SK-N-SH treated with all-trans-retinoic acid at 6 μM for 48 hours (cell line): ENCODE measurements around the gene RPTN.

ENCODE experiments used
- ATAC-seq: fragments of 200-7000 bp; cut with Tn5 transposase; 3 replicates; pipeline ENCODE4 v1.9.1; 2020; ENCODE audit warnings: mild to moderate bottlenecking, moderate library complexity
- ARNTL ChIP-seq: fragments of 450-650 bp; formaldehyde crosslinking; IDR thresholded peaks from 2 replicates; pipeline ENCODE4 v1.5.0; 2020; ENCODE audit warnings: low read depth, mild to moderate bottlenecking, moderate library complexity, borderline replicate concordance
- BACH2 ChIP-seq: fragments of 250-450 bp; sonication (Bioruptor Pico); IDR thresholded peaks from 2 replicates; pipeline ENCODE4 v1.9.0; 2021; ENCODE audit warnings: mild to moderate bottlenecking, borderline replicate concordance
- CSDC2 ChIP-seq: fragments of 250-450 bp; sonication (Bioruptor Pico); IDR thresholded peaks from 2 replicates; pipeline ENCODE4 v1.5.0; 2020; ENCODE audit warnings: mild to moderate bottlenecking, moderate library complexity
- ESRRG ChIP-seq: fragments of 250-450 bp; sonication (Bioruptor Pico); IDR thresholded peaks from 2 replicates; pipeline ENCODE4 v1.6.1; 2021; ENCODE audit warnings: mild to moderate bottlenecking
- ISL1 ChIP-seq: fragments of 250-450 bp; sonication (Bioruptor Pico); IDR thresholded peaks from 2 replicates; pipeline ENCODE4 v2.1.2; 2022; ENCODE audit warnings: mild to moderate bottlenecking, moderate library complexity
- OSR1 ChIP-seq: fragments of 250-450 bp; sonication (Bioruptor Pico); IDR thresholded peaks from 2 replicates; pipeline ENCODE4 v1.8.0; 2022; ENCODE audit warnings: moderate library complexity, mild to moderate bottlenecking, inconsistent platforms
- PPARA ChIP-seq: fragments of 250-450 bp; sonication (Bioruptor Pico); IDR thresholded peaks from 2 replicates; pipeline ENCODE4 v1.5.0; 2020; ENCODE audit warnings: mild to moderate bottlenecking, borderline replicate concordance
- RARB ChIP-seq: fragments of 250-450 bp; sonication (Bioruptor Pico); IDR thresholded peaks from 2 replicates; pipeline ENCODE4 v1.8.0; 2021; ENCODE audit warnings: mild to moderate bottlenecking, moderate library complexity
- SNAI2 ChIP-seq: fragments of 250-450 bp; sonication (Bioruptor Pico); IDR thresholded peaks from 2 replicates; pipeline ENCODE4 v1.5.0; 2020; ENCODE audit warnings: mild to moderate bottlenecking, moderate library complexity
- TCF4 ChIP-seq: fragments of 250-450 bp; sonication (Bioruptor Pico); IDR thresholded peaks from 2 replicates; pipeline ENCODE4 v1.8.0; 2021; ENCODE audit warnings: mild to moderate bottlenecking, moderate library complexity, borderline replicate concordance
- TOX ChIP-seq: fragments of 250-450 bp; sonication (Bioruptor Pico); IDR thresholded peaks from 2 replicates; pipeline ENCODE4 v1.8.0; 2021; ENCODE audit warnings: mild to moderate bottlenecking, moderate library complexity, borderline replicate concordance
- ZC3H10 ChIP-seq: fragments of 250-450 bp; sonication (Bioruptor Pico); IDR thresholded peaks from 2 replicates; pipeline ENCODE4 v1.5.1; 2021; ENCODE audit warnings: mild to moderate bottlenecking, moderate library complexity
- ZFP3 ChIP-seq: fragments of 250-450 bp; sonication (Bioruptor Pico); IDR thresholded peaks from 2 replicates; pipeline ENCODE4 v1.5.0; 2020; ENCODE audit warnings: mild to moderate bottlenecking, moderate library complexity
- ZFP30 ChIP-seq: fragments of 450-650 bp; formaldehyde crosslinking; IDR thresholded peaks from 2 replicates; pipeline ENCODE4 v1.5.0; 2022; ENCODE audit warnings: mild to moderate bottlenecking, moderate library complexity
- ZNF565 ChIP-seq: fragments of 450-650 bp; formaldehyde crosslinking; conservative IDR thresholded peaks from 2 replicates; pipeline ENCODE4 v1.5.0; 2020; ENCODE audit warnings: low read depth, mild to moderate bottlenecking, moderate library complexity
- ZNF70 ChIP-seq: fragments of 450-650 bp; formaldehyde crosslinking; IDR thresholded peaks from 2 replicates; pipeline ENCODE4 v1.5.0; 2020; ENCODE audit warnings: mild to moderate bottlenecking, moderate library complexity
- ZNF8 ChIP-seq: fragments of 450-650 bp; formaldehyde crosslinking; IDR thresholded peaks from 2 replicates; pipeline ENCODE4 v1.5.0; 2020; ENCODE audit warnings: mild to moderate bottlenecking, moderate library complexity
- TF ChIP-seq, protein P1 (sequence below): fragments of 250-450 bp; sonication (Bioruptor Pico); IDR thresholded peaks from 2 replicates; pipeline ENCODE4 v1.8.0; 2020; ENCODE audit warnings: mild to moderate bottlenecking, moderate library complexity, borderline replicate concordance
- TF ChIP-seq, protein P2 (sequence below): fragments of 250-450 bp; sonication (Bioruptor Pico); IDR thresholded peaks from 2 replicates; pipeline ENCODE4 v1.8.0; 2021; ENCODE audit warnings: low read depth, mild to moderate bottlenecking, moderate library complexity, borderline replicate concordance
- TF ChIP-seq, protein P3 (sequence below): fragments of 250-450 bp; sonication (Bioruptor Pico); IDR thresholded peaks from 2 replicates; pipeline ENCODE4 v1.5.0; 2020; ENCODE audit warnings: mild to moderate bottlenecking, moderate library complexity
- TF ChIP-seq, protein P4 (sequence below): fragments of 250-450 bp; sonication (Bioruptor Pico); IDR thresholded peaks from 2 replicates; pipeline ENCODE4 v1.5.1; 2021; ENCODE audit warnings: mild to moderate bottlenecking, moderate library complexity
- TF ChIP-seq, protein P5 (sequence below): fragments of 250-450 bp; sonication (Bioruptor Pico); IDR thresholded peaks from 2 replicates; pipeline ENCODE4 v1.5.1; 2020; ENCODE audit warnings: low read depth, mild to moderate bottlenecking, moderate library complexity

Gene RPTN

DNA sequence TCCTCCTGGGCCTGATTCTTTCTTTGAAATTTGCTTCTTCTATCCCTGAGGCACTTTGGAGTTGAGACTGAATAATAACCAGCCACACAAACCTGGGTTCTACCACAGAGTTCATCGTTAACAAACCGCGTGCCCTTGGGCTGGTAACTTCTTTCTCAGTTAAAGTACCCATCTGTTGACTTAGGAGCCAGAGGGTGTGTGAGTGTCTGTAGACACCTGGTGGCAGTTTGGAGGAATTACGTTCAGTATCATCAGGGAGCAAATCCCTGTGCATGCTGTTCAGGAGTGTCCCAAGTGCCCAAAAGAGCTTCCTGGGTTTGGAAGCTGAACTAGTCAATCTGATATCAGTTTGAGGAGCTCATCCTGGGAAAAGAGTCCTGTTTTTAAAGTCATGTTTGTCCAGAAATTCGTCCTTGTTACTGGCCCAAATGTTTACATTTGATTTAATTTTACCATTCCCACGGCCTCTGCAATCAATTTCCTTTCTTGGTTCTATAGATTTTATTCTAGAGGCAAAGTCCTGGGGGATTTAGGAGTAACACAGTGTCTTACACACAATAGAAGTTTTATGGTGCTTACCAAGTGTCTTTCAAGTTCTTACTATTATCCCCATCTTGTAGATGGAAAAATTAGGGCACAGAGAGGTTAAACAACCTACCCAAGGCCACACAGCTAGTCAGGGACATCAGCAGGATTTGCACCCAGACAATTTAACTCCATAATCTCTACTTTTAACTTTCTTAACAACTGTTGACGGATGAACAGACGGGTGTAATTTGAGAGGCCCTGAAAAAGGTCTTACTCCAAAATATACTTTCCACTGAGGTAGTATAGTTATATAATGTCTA, 26.7 kb upstream of the RPTN start:
- TF ChIP-seq OSR1 (no peak), ZNF70 (CRISPR knock-in tag) (no peak), CSDC2 (CRISPR knock-in tag) (no peak), ZC3H10 (no peak), PPARA (CRISPR knock-in tag) (no peak), TCF4 (CRISPR knock-in tag) (no peak), ZFP30 (no peak), ISL1 (CRISPR knock-in tag) (no peak), BACH2 (no peak), ZNF8 (CRISPR knock-in tag) (no peak), TOX (no peak), ESRRG (CRISPR knock-in tag) (no peak), ZFP3 (CRISPR knock-in tag) (no peak), ZNF565 (CRISPR knock-in tag) (no peak)
- TF ChIP-seq, protein P1, sequence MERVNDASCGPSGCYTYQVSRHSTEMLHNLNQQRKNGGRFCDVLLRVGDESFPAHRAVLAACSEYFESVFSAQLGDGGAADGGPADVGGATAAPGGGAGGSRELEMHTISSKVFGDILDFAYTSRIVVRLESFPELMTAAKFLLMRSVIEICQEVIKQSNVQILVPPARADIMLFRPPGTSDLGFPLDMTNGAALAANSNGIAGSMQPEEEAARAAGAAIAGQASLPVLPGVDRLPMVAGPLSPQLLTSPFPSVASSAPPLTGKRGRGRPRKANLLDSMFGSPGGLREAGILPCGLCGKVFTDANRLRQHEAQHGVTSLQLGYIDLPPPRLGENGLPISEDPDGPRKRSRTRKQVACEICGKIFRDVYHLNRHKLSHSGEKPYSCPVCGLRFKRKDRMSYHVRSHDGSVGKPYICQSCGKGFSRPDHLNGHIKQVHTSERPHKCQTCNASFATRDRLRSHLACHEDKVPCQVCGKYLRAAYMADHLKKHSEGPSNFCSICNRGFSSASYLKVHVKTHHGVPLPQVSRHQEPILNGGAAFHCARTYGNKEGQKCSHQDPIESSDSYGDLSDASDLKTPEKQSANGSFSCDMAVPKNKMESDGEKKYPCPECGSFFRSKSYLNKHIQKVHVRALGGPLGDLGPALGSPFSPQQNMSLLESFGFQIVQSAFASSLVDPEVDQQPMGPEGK (CRISPR knock-in tag) = no peak
- ATAC-seq = peak; percentile 76

DNA sequence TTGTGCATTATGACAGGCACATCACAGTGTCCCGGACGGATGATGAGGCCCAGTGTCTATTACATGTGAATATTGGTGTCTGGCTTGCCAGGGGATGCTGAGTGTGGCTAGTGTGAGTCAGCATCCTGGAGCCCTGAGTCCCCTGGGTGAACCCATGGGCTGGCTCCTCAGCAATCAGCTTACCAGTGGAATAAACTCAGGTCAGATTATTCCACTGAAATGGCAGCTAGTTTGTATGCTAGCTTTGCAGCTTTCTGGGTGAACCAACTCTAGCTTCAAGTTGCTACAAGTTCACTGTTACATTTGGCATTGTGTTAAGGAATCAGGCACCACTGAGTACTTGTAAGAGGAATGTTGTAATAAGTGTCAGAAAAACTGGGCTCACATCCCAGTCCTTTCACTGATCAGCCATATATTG, 23.9 kb upstream of the RPTN start:
- TF ChIP-seq, protein P2, sequence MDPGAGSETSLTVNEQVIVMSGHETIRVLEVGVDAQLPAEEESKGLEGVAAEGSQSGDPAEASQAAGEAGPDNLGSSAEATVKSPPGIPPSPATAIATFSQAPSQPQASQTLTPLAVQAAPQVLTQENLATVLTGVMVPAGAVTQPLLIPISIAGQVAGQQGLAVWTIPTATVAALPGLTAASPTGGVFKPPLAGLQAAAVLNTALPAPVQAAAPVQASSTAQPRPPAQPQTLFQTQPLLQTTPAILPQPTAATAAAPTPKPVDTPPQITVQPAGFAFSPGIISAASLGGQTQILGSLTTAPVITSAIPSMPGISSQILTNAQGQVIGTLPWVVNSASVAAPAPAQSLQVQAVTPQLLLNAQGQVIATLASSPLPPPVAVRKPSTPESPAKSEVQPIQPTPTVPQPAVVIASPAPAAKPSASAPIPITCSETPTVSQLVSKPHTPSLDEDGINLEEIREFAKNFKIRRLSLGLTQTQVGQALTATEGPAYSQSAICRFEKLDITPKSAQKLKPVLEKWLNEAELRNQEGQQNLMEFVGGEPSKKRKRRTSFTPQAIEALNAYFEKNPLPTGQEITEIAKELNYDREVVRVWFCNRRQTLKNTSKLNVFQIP = no peak
- TF ChIP-seq RARB (CRISPR knock-in tag) = no peak
- no peak for TF ChIP-seq ARNTL (CRISPR knock-in tag)
- TF ChIP-seq SNAI2 (CRISPR knock-in tag) = no peak
- TF ChIP-seq, protein P3, sequence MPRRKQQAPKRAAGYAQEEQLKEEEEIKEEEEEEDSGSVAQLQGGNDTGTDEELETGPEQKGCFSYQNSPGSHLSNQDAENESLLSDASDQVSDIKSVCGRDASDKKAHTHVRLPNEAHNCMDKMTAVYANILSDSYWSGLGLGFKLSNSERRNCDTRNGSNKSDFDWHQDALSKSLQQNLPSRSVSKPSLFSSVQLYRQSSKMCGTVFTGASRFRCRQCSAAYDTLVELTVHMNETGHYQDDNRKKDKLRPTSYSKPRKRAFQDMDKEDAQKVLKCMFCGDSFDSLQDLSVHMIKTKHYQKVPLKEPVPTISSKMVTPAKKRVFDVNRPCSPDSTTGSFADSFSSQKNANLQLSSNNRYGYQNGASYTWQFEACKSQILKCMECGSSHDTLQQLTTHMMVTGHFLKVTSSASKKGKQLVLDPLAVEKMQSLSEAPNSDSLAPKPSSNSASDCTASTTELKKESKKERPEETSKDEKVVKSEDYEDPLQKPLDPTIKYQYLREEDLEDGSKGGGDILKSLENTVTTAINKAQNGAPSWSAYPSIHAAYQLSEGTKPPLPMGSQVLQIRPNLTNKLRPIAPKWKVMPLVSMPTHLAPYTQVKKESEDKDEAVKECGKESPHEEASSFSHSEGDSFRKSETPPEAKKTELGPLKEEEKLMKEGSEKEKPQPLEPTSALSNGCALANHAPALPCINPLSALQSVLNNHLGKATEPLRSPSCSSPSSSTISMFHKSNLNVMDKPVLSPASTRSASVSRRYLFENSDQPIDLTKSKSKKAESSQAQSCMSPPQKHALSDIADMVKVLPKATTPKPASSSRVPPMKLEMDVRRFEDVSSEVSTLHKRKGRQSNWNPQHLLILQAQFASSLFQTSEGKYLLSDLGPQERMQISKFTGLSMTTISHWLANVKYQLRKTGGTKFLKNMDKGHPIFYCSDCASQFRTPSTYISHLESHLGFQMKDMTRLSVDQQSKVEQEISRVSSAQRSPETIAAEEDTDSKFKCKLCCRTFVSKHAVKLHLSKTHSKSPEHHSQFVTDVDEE = no peak
- TF ChIP-seq ESRRG (CRISPR knock-in tag) = no peak
- no peak for TF ChIP-seq BACH2
- no peak for TF ChIP-seq ZFP30
- TF ChIP-seq, protein P4, sequence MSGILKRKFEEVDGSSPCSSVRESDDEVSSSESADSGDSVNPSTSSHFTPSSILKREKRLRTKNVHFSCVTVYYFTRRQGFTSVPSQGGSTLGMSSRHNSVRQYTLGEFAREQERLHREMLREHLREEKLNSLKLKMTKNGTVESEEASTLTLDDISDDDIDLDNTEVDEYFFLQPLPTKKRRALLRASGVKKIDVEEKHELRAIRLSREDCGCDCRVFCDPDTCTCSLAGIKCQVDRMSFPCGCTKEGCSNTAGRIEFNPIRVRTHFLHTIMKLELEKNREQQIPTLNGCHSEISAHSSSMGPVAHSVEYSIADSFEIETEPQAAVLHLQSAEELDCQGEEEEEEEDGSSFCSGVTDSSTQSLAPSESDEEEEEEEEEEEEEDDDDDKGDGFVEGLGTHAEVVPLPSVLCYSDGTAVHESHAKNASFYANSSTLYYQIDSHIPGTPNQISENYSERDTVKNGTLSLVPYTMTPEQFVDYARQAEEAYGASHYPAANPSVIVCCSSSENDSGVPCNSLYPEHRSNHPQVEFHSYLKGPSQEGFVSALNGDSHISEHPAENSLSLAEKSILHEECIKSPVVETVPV (CRISPR knock-in tag) = no peak
- no peak for TF ChIP-seq ZNF70 (CRISPR knock-in tag)
- TF ChIP-seq, protein P5, sequence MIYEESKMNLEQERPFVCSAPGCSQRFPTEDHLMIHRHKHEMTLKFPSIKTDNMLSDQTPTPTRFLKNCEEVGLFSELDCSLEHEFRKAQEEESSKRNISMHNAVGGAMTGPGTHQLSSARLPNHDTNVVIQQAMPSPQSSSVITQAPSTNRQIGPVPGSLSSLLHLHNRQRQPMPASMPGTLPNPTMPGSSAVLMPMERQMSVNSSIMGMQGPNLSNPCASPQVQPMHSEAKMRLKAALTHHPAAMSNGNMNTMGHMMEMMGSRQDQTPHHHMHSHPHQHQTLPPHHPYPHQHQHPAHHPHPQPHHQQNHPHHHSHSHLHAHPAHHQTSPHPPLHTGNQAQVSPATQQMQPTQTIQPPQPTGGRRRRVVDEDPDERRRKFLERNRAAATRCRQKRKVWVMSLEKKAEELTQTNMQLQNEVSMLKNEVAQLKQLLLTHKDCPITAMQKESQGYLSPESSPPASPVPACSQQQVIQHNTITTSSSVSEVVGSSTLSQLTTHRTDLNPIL = no peak
- no peak for TF ChIP-seq CSDC2 (CRISPR knock-in tag)
- TF ChIP-seq, protein P1 (CRISPR knock-in tag) = no peak
- peak; percentile 85 for ATAC-seq
